Subcutaneous abdominal adipose tissue (tissue), 5 donors: ENCODE measurements around the gene TLR10.

Source experiments
- H3K27ac ChIP-seq: one replicate; pipeline ENCODE4 v1.7.0; 2013; ENCODE audit warnings: low read depth, mild to moderate bottlenecking, inconsistent platforms, low read length, moderate library complexity
- H3K27me3 ChIP-seq, 5 donors: one replicate each; pipeline ENCODE4 v1.7.0; 2013; ENCODE audit warnings: low read length in 5 of 5, inconsistent platforms in 1 of 5; ENCODE audit not compliant: control insufficient read depth in 5 of 5, insufficient read depth in 4 of 5
- H3K36me3 ChIP-seq, 5 donors: one replicate each; pipeline ENCODE4 v1.7.0; 2013; ENCODE audit warnings: low read length in 5 of 5; ENCODE audit not compliant: control insufficient read depth in 5 of 5, insufficient read depth in 5 of 5
- H3K4me1 ChIP-seq, 5 donors: one replicate each; pipeline ENCODE4 v1.7.0; 2013; ENCODE audit warnings: low read length in 5 of 5, mild to moderate bottlenecking in 3 of 5, moderate library complexity in 1 of 5; ENCODE audit not compliant: control insufficient read depth in 5 of 5, insufficient read depth in 5 of 5
- H3K4me3 ChIP-seq, 5 donors: one replicate each; pipeline ENCODE4 v1.7.0; 2013; ENCODE audit warnings: low read length in 5 of 5, low read depth in 1 of 5
- H3K9ac ChIP-seq, 5 donors: one replicate each; pipeline ENCODE4 v1.7.0; 2013; ENCODE audit warnings: low read length in 5 of 5, mild to moderate bottlenecking in 4 of 5, moderate library complexity in 3 of 5
- H3K9me3 ChIP-seq, 5 donors: one replicate each; pipeline ENCODE4 v1.7.0; 2013; ENCODE audit warnings: low read length in 5 of 5; ENCODE audit not compliant: control insufficient read depth in 5 of 5
- donor health status: healthy.
- donor health status: healthy.
- donor health status: healthy.
- donor health status: healthy.
- donor health status: healthy.

TLR10 gene

GRCh38 chr4:38735870-38736269 lies 46.9 kb downstream of the TLR10 start:
- Histone ChIP-seq H3K4me1 (peaks cover 2 to 6% (median 5%) of the 10 kb centered on the region in 5 donors), H3K4me3 (no peak overlapping the region), H3K36me3 (no peaks in the 10 kb centered on the region), H3K9ac (no peak overlapping the region), H3K9me3 (no peaks in the 10 kb centered on the region), H3K27me3 (no peaks in the 10 kb centered on the region), H3K27ac (no peak overlapping the region)

DNA sequence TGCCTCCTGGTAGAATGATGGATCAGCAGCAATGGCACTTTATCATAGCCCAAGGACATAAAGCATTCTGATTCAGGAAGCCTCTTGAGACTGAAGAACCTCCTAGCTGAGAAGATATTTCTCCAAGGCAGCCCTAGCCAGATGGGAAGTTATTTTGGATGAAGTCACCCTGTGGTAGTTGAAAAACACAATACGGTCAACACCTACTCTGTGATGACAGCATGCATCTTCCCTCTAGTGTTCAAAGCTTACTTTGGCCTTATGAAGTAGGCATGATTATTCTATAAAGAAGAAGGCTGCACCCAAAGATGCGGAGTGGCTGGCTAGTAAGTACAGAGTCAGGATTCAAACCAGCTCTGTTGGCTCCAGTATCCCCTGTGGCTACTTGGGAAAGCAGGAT lies 47.9 kb downstream of the TLR10 start:
- no peaks in the 10 kb centered on the region for H3K27me3 ChIP-seq
- peaks cover 2 to 8% (median 8%) of the 10 kb centered on the region in 5 donors for H3K4me1 ChIP-seq
- no peak overlapping the region for H3K27ac ChIP-seq
- H3K9ac ChIP-seq: no peak overlapping the region
- H3K9me3 ChIP-seq: no peaks in the 10 kb centered on the region
- H3K4me3 ChIP-seq: no peak overlapping the region
- no peaks in the 10 kb centered on the region for H3K36me3 ChIP-seq

- no peaks in the 10 kb centered on the region for H3K36me3 ChIP-seq
- no peak overlapping the region for H3K4me3 ChIP-seq
- peaks cover 2 to 8% (median 8%) of the 10 kb centered on the region in 5 donors for H3K4me1 ChIP-seq
- no peak overlapping the region for H3K9ac ChIP-seq
- H3K27ac ChIP-seq: no peak overlapping the region
- no peaks in the 10 kb centered on the region for H3K27me3 ChIP-seq
- H3K9me3 ChIP-seq: no peaks in the 10 kb centered on the region
Measured at GRCh38 chr4:38734446-38734845, 48.3 kb downstream of the TLR10 start.

DNA sequence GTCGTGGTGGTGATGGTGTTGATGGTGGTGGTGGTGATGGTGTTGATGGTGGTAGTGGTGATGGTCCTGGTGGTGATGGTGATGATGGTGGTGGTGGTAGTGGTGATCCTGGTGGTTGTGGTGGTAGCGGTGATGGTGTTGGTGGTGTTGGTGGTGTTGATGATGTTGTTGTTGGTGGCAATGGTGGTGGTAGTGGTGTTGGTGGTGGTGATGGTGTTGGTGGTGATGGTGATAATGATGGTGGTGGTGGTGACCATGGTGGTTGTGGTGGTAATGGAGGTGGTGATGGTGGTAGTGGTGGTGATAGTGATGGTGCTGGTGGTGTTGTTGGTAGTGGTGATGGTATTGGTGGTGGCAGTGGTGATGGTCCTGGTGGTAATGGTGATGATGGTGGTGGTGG lies 49.1 kb downstream of the TLR10 start:
- Histone ChIP-seq H3K27ac (no peak overlapping the region), H3K27me3 (no peaks in the 10 kb centered on the region), H3K36me3 (no peaks in the 10 kb centered on the region), H3K4me1 (peaks cover 2 to 8% (median 8%) of the 10 kb centered on the region in 5 donors), H3K9ac (no peak overlapping the region), H3K9me3 (no peaks in the 10 kb centered on the region), H3K4me3 (no peak overlapping the region)

DNA sequence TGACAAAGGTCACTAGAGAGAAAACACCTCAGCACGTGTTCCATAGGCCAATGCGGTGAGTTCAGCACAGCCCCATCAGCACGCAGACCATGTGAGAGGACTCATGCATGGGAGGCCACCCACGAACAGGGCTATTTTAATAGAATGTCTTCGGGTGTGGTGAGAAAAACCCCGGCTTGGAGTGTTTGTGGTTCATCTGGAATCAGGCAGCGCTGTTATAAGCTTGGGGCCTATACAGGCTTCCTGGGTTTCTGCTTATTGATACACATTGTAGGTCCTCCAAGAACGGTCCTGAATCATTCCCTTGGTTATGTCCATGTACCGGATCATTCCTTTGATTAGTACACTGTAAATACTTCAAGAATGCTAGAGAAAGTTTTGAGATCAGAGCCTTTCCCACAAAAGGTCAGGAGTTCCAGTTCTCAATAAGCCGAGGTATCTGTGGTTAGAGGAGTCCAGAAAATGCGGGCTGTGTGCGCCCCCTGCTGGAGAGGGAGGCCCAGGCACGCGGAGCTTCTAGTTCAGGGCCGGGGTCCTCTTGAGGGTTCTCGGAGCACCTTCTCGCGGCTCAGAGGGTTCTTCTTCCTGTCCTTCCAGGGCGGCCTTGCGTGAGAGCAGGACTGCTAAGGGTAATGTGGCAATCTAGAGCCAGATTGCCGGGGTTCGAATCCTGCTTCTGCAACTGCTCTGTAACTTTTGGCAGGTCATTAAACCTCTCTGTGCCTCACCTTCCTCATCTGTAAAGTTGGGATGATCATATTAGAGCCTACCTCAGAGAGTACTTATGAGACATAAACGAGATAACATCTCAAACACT lies 51.8 kb downstream of the TLR10 start:
- no peaks in the 10 kb centered on the region for H3K36me3 ChIP-seq
- no peak overlapping the region for H3K4me3 ChIP-seq
- no peak overlapping the region for H3K27ac ChIP-seq
- no peaks in the 10 kb centered on the region for H3K9me3 ChIP-seq
- H3K27me3 ChIP-seq: no peaks in the 10 kb centered on the region
- peak overlapping the region in 1 of 5 donors; percentile 23 for H3K9ac ChIP-seq
- H3K4me1 ChIP-seq: peaks cover 2 to 8% (median 8%) of the 10 kb centered on the region in 5 donors

DNA sequence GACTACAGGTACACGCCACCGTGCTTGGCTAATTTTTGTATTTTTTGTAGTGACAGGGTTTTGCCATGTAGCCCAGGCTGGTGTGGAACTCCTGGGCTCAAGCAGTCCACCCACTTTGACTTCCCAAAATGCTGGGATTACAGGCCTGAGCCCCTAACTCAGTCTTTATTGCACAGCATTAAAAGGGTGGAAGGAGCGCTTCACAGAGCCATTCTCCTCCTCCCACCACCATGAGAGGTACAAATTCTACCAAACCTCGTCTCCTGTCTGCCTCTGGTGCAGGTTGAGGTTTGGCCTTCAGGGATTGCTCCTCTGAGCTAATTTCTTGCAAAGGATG lies 52.3 kb downstream of the TLR10 start:
- H3K4me3 ChIP-seq: no peak overlapping the region
- no peaks in the 10 kb centered on the region for H3K36me3 ChIP-seq
- H3K9me3 ChIP-seq: no peaks in the 10 kb centered on the region
- H3K4me1 ChIP-seq: peaks cover 2 to 8% (median 8%) of the 10 kb centered on the region in 5 donors
- H3K9ac ChIP-seq: no peak overlapping the region
- H3K27ac ChIP-seq: no peak overlapping the region
- no peaks in the 10 kb centered on the region for H3K27me3 ChIP-seq

- peaks cover 2 to 8% (median 8%) of the 10 kb centered on the region in 5 donors for H3K4me1 ChIP-seq
- no peak overlapping the region for H3K9ac ChIP-seq
- no peaks in the 10 kb centered on the region for H3K9me3 ChIP-seq
- H3K4me3 ChIP-seq: no peak overlapping the region
- no peak overlapping the region for H3K27ac ChIP-seq
- H3K36me3 ChIP-seq: no peaks in the 10 kb centered on the region
- H3K27me3 ChIP-seq: no peaks in the 10 kb centered on the region
Measured at GRCh38 chr4:38728631-38729141, 54.1 kb downstream of the TLR10 start.

DNA sequence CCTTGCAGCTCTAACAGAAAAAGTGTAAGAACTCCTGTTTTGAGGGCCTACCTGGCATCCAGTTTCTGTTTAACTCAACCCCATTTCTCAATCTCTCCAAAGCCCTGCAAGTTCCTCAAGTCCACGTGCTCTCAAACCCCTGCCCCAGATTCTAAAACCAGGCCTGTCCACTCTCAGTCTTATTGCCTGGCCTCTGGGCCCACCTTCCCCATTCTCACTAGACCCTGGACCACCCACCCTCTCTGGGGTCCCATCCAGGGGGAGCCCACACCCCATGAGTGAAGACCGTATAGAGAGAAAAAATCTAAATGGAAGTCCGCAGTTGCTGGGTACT lies 58.3 kb downstream of the TLR10 start:
- Histone ChIP-seq H3K9me3 (no peaks in the 10 kb centered on the region), H3K27ac (no peak overlapping the region), H3K36me3 (no peaks in the 10 kb centered on the region), H3K9ac (no peak overlapping the region), H3K4me3 (no peak overlapping the region), H3K27me3 (no peaks in the 10 kb centered on the region), H3K4me1 (no peaks in the 10 kb centered on the region)

GRCh38 chr4:38723726-38724474 lies 58.9 kb downstream of the TLR10 start:
- Histone ChIP-seq H3K4me1 (no peaks in the 10 kb centered on the region), H3K9me3 (no peaks in the 10 kb centered on the region), H3K36me3 (no peaks in the 10 kb centered on the region), H3K27ac (no peak overlapping the region), H3K9ac (no peak overlapping the region), H3K27me3 (no peaks in the 10 kb centered on the region), H3K4me3 (no peak overlapping the region)

- Histone ChIP-seq H3K9me3 (no peaks in the 10 kb centered on the region), H3K9ac (no peak overlapping the region), H3K4me1 (no peaks in the 10 kb centered on the region), H3K4me3 (no peak overlapping the region), H3K27ac (no peak overlapping the region), H3K27me3 (no peaks in the 10 kb centered on the region), H3K36me3 (no peaks in the 10 kb centered on the region)
Measured at GRCh38 chr4:38723114-38723513, 59.7 kb downstream of the TLR10 start.
